Choroid plexus epithelial cell (primary cell): Measurements from ENCODE around the gene GIMAP7.
"Not testable (repeated sequence)": the region's sequence is repeated elsewhere in the genome, so short reads cannot be mapped to it uniquely, and the experiment has no call there.

ENCODE experiments used
- DNase-seq: peaks from one replicate; pipeline ENCODE4 v3.0.0-alpha.2; 2010; ENCODE audit warnings: low read depth
- H3K4me3 ChIP-seq: 2 replicates; pipeline ENCODE4 v1.5.1; 2011; ENCODE audit warnings: low read depth, mild to moderate bottlenecking, control low read depth, low read length, moderate library complexity
- TF ChIP-seq, protein P1 (sequence below): conservative IDR thresholded peaks from 2 replicates; pipeline ENCODE4 v1.5.1; 2011; ENCODE audit warnings: low read depth, mild to moderate bottlenecking, control low read depth, inconsistent platforms, low read length, moderate library complexity

Gene GIMAP7

GRCh38 chr7:150476285-150476684 is 38.4 kb upstream of the GIMAP7 start:
- H3K4me3 ChIP-seq, result no peak overlapping the region
- DNase-seq, result no peak
- TF ChIP-seq, protein P1, sequence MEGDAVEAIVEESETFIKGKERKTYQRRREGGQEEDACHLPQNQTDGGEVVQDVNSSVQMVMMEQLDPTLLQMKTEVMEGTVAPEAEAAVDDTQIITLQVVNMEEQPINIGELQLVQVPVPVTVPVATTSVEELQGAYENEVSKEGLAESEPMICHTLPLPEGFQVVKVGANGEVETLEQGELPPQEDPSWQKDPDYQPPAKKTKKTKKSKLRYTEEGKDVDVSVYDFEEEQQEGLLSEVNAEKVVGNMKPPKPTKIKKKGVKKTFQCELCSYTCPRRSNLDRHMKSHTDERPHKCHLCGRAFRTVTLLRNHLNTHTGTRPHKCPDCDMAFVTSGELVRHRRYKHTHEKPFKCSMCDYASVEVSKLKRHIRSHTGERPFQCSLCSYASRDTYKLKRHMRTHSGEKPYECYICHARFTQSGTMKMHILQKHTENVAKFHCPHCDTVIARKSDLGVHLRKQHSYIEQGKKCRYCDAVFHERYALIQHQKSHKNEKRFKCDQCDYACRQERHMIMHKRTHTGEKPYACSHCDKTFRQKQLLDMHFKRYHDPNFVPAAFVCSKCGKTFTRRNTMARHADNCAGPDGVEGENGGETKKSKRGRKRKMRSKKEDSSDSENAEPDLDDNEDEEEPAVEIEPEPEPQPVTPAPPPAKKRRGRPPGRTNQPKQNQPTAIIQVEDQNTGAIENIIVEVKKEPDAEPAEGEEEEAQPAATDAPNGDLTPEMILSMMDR, result no peak

- no peak for DNase-seq
- TF ChIP-seq, protein P1, result no peak
- H3K4me3 ChIP-seq, result no peak overlapping the region
These were observed 37.6 kb upstream of the GIMAP7 start for GRCh38 chr7:150476819-150477631.

DNA sequence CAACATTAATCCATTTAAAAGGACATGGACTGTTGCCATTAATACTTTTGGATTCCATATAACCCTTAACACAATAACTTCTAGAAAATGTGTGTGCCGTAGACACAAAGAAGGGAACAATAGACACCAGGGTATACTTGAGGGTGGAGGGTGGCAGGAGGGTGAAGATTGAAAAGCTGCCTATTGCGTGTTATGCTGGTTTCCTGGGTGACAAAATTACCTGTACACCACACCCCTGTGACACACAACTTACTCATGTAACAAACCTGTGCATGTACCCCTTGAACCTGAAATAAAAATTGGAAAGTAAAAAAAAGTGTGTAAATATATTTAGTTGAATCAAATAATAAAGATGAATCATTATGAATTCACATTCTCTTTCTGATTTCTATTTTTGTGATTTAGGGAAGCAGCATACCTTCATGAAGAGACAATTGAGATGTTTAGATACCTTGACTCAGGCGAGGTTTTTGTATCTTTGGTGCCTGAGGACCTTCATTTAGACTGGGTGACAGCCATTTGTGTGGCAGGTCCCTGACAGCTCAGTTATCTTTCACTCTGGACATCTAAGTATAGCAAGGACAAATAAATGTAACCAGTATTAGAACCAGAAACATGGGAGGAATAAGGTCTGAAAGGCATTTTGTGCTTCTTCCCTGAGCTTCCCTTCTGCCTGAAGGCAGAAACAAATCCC is 35.5 kb upstream of the GIMAP7 start:
- no peak for DNase-seq
- TF ChIP-seq, protein P1, result no peak
- no peak overlapping the region for H3K4me3 ChIP-seq

DNA sequence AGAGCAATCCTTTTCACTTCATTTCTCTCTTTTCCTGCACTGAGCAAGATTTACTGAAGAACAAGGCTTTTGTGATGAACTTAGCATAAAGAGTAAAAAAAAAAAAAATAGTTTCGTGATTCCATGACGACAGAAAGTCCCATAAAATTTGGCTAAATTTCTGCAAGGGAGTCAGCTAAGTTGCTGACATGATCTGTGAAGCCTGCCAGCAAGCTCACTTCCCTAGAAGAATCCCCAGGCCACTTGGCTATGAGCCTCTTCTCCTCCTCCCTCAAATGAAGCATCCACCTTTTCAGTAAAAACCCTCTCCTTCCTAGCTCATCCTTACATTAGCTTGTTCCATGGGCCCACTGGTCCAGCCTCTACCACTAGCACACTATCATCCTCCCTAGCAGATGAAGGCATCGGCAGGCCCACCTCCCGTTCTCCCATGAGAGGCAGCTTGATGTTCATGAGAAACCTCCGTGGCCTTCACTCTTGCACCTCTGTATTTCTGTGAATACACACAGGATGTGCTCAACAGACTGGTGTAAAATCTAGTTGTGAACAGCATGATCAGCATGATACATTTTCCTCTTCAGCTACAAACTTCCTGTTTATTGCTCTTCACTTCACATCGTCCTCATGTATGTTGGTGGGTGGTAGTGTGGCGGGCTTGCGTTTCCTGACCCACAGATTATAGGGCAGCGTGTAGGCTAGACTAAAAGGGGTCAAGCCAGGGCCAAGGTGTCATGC is 33.3 kb upstream of the GIMAP7 start:
- TF ChIP-seq, protein P1, result no peak
- DNase-seq, result no peak
- H3K4me3 ChIP-seq, result no peak overlapping the region

DNA sequence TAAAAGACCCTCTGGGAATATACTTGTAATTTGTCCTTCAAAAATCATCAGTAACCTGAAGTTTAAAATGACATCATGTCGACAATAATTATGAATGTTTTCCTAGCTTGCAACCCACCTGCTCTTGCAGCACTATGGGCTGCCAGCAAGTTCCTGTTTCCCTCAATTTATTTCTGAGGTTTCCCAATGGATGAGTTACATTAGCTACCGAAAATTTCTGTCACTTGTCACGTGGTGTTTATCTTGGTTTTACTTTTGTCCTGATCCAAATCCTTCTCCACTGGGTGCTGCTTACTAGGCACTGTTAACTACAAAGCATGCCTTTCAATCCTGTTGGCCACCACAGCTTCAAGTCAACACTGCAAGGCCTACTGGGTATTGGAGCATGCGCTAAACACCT is 32.8 kb upstream of the GIMAP7 start:
- no peak overlapping the region for H3K4me3 ChIP-seq
- DNase-seq, result no peak
- TF ChIP-seq, protein P1, result no peak

GRCh38 chr7:150483514-150483913 is 31.2 kb upstream of the GIMAP7 start:
- DNase-seq, H3K4me3 ChIP-seq: not testable (repeated sequence)

DNA sequence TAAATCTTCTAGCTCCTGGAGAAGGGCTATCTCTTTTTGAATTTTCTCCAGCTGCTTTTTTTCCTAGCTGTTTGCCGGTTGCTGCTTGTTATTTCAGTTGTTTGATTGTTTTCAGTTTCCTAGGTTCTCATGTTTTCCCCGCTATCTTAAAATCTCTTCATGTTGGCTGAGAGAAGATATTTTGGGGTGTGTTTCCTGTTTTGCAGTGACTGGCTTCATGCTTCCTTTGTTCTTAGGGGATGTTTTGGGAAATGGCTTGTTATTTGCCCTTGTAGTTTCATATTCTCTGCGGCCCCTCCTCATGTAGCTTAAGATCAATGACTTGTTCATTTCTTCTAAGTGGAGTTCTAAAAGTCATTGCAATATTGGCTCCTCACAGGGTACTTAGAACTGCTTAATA is 30.6 kb upstream of the GIMAP7 start:
- not testable (repeated sequence) for H3K4me3 ChIP-seq, DNase-seq
